ENCODE measurements around the gene LRP1. TPM values are rescaled to one million over a fixed set of nuclear protein-coding genes. Genes with fewer than 3 reads are reported as not detected.

LRP1 gene
- total and polyA plus RNA-seq, 2 of the 13 experiments (the other 11 are each of a cell fraction or from before 2014, with no cell fraction given) = 14.7 to 30.8 TPM

DNA sequence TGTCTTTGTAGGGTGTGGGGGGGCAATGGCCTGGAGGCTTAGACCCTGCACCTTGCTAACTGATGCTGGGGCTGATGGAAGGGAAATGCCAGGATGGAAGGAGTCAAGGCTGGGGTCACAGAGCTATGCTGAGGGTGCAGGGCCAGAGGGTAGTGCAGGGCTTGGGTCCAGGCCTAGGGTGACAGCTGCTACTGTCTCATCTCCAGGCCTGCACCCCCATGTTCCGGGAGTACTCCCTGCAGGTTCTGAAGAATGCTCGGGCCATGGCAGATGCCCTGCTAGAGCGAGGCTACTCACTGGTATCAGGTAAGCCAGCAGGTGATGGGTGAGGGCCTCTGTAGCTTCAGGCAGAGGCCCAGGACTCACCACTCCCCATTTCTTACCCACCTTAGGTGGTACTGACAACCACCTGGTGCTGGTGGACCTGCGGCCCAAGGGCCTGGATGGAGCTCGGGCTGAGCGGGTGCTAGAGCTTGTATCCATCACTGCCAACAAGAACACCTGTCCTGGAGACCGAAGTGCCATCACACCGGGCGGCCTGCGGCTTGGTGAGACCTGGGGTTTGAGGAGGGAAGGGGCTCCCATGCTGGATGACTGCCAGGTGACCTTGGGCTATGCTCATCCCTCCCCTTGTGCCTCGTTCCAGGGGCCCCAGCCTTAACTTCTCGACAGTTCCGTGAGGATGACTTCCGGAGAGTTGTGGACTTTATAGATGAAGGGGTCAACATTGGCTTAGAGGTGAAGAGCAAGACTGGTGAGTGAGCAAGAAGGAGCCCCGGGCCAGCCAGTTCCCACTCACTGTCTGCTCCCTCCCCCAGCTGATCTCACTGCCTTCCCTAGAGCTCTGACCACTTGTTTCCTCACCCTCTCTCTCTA is 105.3 kb downstream of the LRP1 start:
- POLR2A ChIA-PET = interaction anchor here (0.8 to 1.4 kb wide), 2 partner anchors 17 to 20 kb away, joined by 3 read pairs; no protein-coding TSS in a partner anchor
- H3K79me2 ChIP-seq (ENCODE audit: insufficient read depth, low read length) = peaks cover 33% of the 10 kb centered on the region
- H4K20me1 ChIP-seq (ENCODE audit: insufficient read depth, low read length) = peaks cover 12% of the 10 kb centered on the region; the same call in 1 of the 2 replicates
- CTCF ChIA-PET (ENCODE audit: low intra/inter-chr PET ratio, low total read pairs) = no interaction called here
- H3K4me2 ChIP-seq (ENCODE audit: low read depth, low read length) = peak overlapping the region; percentile 29; the same call in 1 of the 2 replicates
- WGBS (ENCODE audit: low lambda C conversion rate) = 77% methylated on average over 3 of the region's 15 CpGs
- H3K27me3 ChIP-seq (ENCODE audit: control insufficient read depth in 1 of 2, insufficient read depth in 2 of 2, low read length in 2 of 2) = no peaks in the 10 kb centered on the region; a peak in 1 of 5 replicates
- H3K4me1 ChIP-seq (ENCODE audit: insufficient read depth, low read length) = peaks cover 76% of the 10 kb centered on the region
- no TSS peak for BruUV-seq (replicated peaks)
- H3K27ac ChIP-seq (ENCODE audit: extremely low read length, insufficient read depth, low read length) = no peak overlapping the region
- FAIRE-seq = no peak
- H2AFZ ChIP-seq (ENCODE audit: low read length) = no peak overlapping the region
- H3K4me3 ChIP-seq (replicated peaks in 1 of 3; ENCODE audit: insufficient read depth in 1 of 3, low read depth in 2 of 3, low read length in 3 of 3) = peak overlapping the region in 1 of 3 experiments; percentile 12; a peak in 1 of 6 replicates
- intact Hi-C loops (cut with micrococcal nuclease; ENCODE audit: unreplicated experiment) (no loop called here), in situ Hi-C loops (cut with HindIII; ENCODE audit: extremely low pct_ligation_motif_present, low pct_unique_long_range_greater_than_20kb) (no loop called here)
- no peak for ATAC-seq
- peak; percentile 63; the same call in 1 of the 2 replicates for TF ChIP-seq HNRNPL (IDR thresholded peaks at IDR 0.05; ENCODE audit: low read depth, low read length)
- 0 out of 2 replicates have a peak, but pooled peaks have one; percentile 35 for TF ChIP-seq ARNT2 (CRISPR knock-in tag; IDR thresholded peaks at IDR 0.05; ENCODE audit: low read depth)
- 0 out of 2 replicates have a peak, but pooled peaks have one; percentile 14 for TF ChIP-seq HNF4A (CRISPR knock-in tag; IDR thresholded peaks at IDR 0.05)
- peak; percentile 79 for TF ChIP-seq RBFOX2 (IDR thresholded peaks at IDR 0.05; ENCODE audit: low read depth, low read length)
- no peak for TF ChIP-seq AGO1 (IDR thresholded peaks at IDR 0.05; ENCODE audit: low read depth, low read length, poor library complexity, severe bottlenecking)
- TF ChIP-seq, protein P1, sequence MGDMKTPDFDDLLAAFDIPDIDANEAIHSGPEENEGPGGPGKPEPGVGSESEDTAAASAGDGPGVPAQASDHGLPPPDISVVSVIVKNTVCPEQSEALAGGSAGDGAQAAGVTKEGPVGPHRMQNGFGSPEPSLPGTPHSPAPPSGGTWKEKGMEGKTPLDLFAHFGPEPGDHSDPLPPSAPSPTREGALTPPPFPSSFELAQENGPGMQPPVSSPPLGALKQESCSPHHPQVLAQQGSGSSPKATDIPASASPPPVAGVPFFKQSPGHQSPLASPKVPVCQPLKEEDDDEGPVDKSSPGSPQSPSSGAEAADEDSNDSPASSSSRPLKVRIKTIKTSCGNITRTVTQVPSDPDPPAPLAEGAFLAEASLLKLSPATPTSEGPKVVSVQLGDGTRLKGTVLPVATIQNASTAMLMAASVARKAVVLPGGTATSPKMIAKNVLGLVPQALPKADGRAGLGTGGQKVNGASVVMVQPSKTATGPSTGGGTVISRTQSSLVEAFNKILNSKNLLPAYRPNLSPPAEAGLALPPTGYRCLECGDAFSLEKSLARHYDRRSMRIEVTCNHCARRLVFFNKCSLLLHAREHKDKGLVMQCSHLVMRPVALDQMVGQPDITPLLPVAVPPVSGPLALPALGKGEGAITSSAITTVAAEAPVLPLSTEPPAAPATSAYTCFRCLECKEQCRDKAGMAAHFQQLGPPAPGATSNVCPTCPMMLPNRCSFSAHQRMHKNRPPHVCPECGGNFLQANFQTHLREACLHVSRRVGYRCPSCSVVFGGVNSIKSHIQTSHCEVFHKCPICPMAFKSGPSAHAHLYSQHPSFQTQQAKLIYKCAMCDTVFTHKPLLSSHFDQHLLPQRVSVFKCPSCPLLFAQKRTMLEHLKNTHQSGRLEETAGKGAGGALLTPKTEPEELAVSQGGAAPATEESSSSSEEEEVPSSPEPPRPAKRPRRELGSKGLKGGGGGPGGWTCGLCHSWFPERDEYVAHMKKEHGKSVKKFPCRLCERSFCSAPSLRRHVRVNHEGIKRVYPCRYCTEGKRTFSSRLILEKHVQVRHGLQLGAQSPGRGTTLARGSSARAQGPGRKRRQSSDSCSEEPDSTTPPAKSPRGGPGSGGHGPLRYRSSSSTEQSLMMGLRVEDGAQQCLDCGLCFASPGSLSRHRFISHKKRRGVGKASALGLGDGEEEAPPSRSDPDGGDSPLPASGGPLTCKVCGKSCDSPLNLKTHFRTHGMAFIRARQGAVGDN (CRISPR knock-in tag; IDR thresholded peaks at IDR 0.05) = peak; percentile 56
- peak; percentile 27 for TF ChIP-seq GABPB1 (CRISPR knock-in tag; IDR thresholded peaks at IDR 0.05)
- TF ChIP-seq ZNF772 (CRISPR knock-in tag; IDR thresholded peaks at IDR 0.05) = no peak
- peak; percentile 63 for TF ChIP-seq AGO2 (optimal IDR thresholded peaks at IDR 0.05; ENCODE audit: low read depth, low read length)
- no peak for DNase-seq (ENCODE audit: low spot score)
- H3K9me3 ChIP-seq (ENCODE audit: low read length) = no peaks in the 10 kb centered on the region
- peaks cover 20 to 34% of the 10 kb centered on the region in 2 experiments for H3K36me3 ChIP-seq (replicated peaks in 1 of 2; ENCODE audit: control insufficient read depth in 1 of 2, insufficient read depth in 2 of 2, low read length in 2 of 2)
- H3K9ac ChIP-seq (ENCODE audit: insufficient read depth, low read depth, low read length) = no peak overlapping the region

Measured in HepG2 (cell line).